ENCODE measurements around the gene C1QTNF9B.

DNA sequence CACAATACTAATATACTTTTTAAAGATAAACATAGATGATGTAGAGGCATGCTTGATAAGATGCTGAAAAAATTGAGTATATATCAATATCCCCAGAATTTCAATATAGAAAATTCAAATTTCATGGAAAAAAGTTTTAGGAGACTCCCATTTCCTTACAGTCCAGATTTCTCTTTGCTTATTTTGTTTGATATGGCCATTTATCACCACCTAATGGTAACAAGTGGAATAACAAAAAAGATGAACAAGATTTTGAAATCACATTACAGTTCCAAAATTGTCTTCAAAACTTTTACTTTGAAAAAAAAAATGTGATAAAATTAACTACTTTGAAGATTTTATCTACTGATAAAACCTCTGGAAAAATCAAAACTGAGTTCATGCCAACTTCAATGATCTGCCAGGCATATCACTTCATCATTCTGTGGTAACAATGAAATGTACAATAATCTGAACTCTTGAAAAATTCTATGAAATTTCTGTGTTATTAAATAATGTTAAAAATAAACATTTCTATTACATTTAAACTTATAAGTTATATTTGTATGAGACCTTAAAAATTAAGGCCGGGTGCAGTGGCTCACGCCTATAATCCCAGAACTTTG lies 25.6 kb downstream of the C1QTNF9B start:
- TF ChIP-seq EP300 (IDR thresholded peaks at IDR 0.05) (no peak), POLR2A (IDR thresholded peaks at IDR 0.05) (no peak)
